SK-N-SH (cell line): ENCODE results near the gene SIM2.

Experiments used
- CTCF ChIP-seq: fragments of 200-600 bp; sonication (generic); IDR thresholded peaks from 2 replicates; pipeline ENCODE4 v1.6.1; 2017; ENCODE audit warnings: antibody characterized with exemption, mild to moderate bottlenecking, moderate library complexity
- FOXJ3 ChIP-seq: sonication (generic); formaldehyde crosslinking; IDR thresholded peaks from 2 replicates; pipeline ENCODE4 v1.5.1; 2020; ENCODE audit warnings: mild to moderate bottlenecking, missing genetic modification reagents
- GATA2 ChIP-seq: sonication (generic); formaldehyde crosslinking; IDR thresholded peaks from 2 replicates; pipeline ENCODE4 v1.5.0; 2020; ENCODE audit warnings: mild to moderate bottlenecking, missing genetic modification reagents
- MEF2A ChIP-seq: IDR thresholded peaks from 2 replicates; pipeline ENCODE4 v1.4.0; 2012; ENCODE audit warnings: low read depth, borderline replicate concordance
- MXI1 ChIP-seq: IDR thresholded peaks from 2 replicates; pipeline ENCODE4 v1.6.1; 2012; ENCODE audit warnings: mild to moderate bottlenecking, low read depth, low read length, improper control_type of control experiment
- PBX3 ChIP-seq: IDR thresholded peaks from 2 replicates; pipeline ENCODE4; 2012
- RAD21 ChIP-seq: IDR thresholded peaks from 2 replicates; pipeline ENCODE4 v1.6.1; 2012; ENCODE audit warnings: mild to moderate bottlenecking, low read length
- RFX5 ChIP-seq: IDR thresholded peaks from 2 replicates; pipeline ENCODE4 v1.6.1; 2012; ENCODE audit warnings: mild to moderate bottlenecking, improper control_type of control experiment, low read length
- SIN3A ChIP-seq: IDR thresholded peaks from 2 replicates; pipeline ENCODE4 v1.6.1; 2012; ENCODE audit warnings: low read depth, mild to moderate bottlenecking, low read length, moderate library complexity, borderline replicate concordance
- TAF1 ChIP-seq: IDR thresholded peaks from 2 replicates; pipeline ENCODE4 v1.6.1; 2012; ENCODE audit warnings: low read depth, mild to moderate bottlenecking, low read length, moderate library complexity, borderline replicate concordance
- TEAD4 ChIP-seq: IDR thresholded peaks from 2 replicates; pipeline ENCODE4 v1.4.0; 2012; ENCODE audit warnings: mild to moderate bottlenecking, borderline replicate concordance; ENCODE audit not compliant: insufficient read depth
- YY1 ChIP-seq: IDR thresholded peaks from 2 replicates; pipeline ENCODE4 v1.4.0; 2012; ENCODE audit warnings: low read depth, mild to moderate bottlenecking
- TF ChIP-seq, protein P1 (sequence below): IDR thresholded peaks from 2 replicates; pipeline ENCODE4 v1.4.0; 2012; ENCODE audit warnings: low read depth

- TF ChIP-seq RAD21 (no peak), FOXJ3 (no peak), CTCF (no peak), PBX3 (no peak), MEF2A (no peak), YY1 (no peak), GATA2 (CRISPR knock-in tag) (no peak), MXI1 (no peak), TEAD4 (no peak), RFX5 (no peak), TAF1 (no peak), SIN3A (no peak)
- TF ChIP-seq, protein P1, sequence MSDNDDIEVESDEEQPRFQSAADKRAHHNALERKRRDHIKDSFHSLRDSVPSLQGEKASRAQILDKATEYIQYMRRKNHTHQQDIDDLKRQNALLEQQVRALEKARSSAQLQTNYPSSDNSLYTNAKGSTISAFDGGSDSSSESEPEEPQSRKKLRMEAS, result no peak
Observed at GRCh38 chr21:36698385-36698980, 432 bp upstream of the SIM2 start.
